ENCODE measurements around the gene RBM24.

RBM24 gene

GRCh38 chr6:17281100-17281496 lies at the start of gene RBM24:
TSS of gene RBM24 (plus strand) at chr6:17281361. CDS start at chr6:17281582, 221 bp downstream.
- DNase-seq, result no peak

GRCh38 chr6:17233531-17233930 lies 47.6 kb upstream of the RBM24 start:
- no peak for DNase-seq

DNA sequence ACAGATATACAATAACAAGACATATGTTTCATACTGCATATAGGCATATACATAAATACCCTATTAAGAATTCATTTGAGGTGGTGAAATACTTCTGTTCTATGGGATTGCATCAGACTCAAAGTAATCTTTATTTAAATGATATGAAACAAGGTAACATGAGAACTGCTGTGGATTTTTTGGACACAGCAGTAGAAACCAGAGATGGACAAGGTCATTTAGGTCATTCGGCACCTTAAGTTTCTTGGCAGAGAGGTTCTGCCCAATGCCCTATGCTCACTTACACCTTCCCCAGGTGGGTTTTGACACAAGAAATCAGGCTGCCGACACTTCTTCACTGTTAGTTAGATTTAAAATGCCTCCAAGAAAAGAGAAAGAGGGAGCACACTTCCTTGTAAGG lies 43.9 kb upstream of the RBM24 start:
- DNase-seq, result no peak

DNA sequence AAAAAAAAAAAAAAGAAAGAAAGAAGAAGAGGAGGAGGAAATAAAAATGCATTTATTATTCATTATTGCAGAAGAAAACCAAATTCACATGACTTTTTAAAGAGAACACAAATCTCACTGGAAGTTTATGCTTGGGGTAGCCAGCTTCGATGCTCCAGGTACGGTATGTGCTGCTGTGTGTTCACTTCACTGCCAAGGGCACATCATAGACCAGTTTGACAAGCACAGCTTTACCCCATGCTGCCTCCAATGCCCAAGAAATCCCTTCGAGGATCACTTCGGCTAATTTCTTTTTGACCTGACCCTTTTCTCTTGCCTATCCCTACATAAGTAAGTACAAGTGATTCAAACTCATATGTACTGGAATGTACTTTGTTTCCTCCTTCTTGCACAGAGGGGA lies 41.9 kb upstream of the RBM24 start:
- DNase-seq, result no peak

DNA sequence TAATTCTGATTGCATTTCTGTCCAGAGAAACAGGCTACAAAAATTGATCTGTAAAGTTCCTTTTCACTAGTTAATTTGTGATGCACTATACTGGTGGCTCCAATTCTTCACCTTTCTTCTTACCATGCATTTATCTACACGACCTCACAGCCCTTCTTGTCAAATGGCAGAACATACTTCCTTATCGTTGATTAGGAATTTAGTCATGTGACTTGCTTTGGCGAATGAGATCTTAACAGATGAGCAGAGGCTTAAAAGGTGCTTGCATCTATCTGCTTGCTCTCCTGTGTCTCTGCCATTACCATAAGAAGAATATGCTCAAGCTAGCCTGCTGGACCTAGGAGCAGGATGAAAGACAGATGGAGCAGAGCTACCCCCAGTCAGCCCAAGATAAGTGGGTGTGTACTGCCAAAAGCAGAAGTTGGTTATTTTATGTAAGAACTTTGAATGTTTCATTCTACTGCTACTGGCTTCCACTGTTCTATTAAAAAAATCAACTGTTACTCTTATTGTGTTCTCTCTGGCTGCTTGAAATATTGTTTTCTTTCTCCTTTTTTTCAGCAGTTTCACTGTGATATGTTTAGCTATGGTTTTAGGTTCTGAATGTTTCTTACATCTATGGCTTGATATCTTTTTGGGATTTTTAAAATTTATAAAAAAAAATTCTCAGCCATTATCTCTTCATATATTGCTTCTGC lies 40.2 kb upstream of the RBM24 start:
- no peak for DNase-seq

- no peak for DNase-seq
Measured at GRCh38 chr6:17242087-17242486, 39.1 kb upstream of the RBM24 start.

DNA sequence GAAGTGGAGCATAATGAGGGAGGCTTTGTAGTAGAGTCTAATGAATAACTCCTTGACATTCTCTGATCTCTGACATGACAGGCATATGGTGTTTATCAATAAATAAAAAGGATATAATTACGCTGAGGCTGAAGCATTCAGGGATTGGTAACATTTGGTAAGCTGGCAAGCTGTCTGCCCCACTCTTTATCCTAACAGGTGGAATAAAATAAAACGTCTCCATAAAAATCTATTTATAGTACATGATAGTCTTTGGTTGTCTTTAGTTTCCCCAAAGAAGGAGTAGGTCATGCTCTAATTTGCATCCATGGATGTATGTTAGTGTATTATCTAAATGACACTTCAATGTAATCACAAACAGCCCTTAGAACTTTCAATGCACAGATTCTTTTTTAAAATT lies 30.9 kb upstream of the RBM24 start:
- no peak for DNase-seq

DNA sequence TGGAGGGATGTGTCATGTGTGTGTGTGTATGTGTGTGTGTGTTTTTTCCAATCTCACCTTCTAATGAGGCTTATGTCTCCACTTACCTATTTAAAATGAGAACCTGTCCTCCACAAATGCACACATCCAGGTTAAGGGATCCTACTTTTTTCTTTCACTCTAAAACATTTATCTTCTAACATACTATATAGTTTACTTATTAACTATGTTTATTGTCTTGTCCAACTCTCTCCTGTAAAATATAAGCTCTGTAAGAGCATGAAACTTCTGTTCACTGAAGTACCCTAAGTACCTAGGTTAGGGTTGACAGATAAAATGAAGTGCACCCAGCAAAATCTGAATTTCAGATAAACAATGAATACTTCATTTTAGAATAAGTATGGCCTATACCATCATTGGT lies 29.2 kb upstream of the RBM24 start:
- no peak for DNase-seq

GRCh38 chr6:17258749-17259148 lies 22.4 kb upstream of the RBM24 start:
- DNase-seq, result peak; percentile 97

- no peak for DNase-seq
Measured at GRCh38 chr6:17265570-17265969, 15.6 kb upstream of the RBM24 start.

GRCh38 chr6:17267566-17267965 lies 13.6 kb upstream of the RBM24 start:
- DNase-seq, result no peak

- no peak for DNase-seq
Measured at GRCh38 chr6:17268114-17268513, 13.0 kb upstream of the RBM24 start.

GRCh38 chr6:17269840-17270239 lies 11.3 kb upstream of the RBM24 start:
- no peak for DNase-seq

GRCh38 chr6:17271628-17272027 lies 9.5 kb upstream of the RBM24 start:
- no peak for DNase-seq

DNA sequence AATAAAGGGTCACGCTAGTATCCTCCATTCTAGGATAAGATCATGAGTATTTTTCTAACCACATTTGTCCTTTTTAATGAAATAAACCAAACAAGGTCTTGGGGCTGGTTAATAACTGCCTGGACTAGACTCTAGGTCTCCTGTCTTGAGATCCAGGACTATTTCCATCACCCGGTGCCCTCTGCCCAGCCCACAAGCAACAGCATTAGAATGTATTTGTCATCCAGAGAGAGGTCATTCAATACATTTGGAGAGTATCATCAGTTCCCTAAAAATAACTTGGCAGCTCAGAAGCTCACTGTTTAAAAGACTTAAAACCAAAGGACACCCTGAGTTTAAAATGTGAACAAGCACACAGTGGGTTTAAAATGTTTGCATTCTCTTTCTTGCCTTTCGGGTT lies 4.4 kb upstream of the RBM24 start:
- DNase-seq, result no peak

- no peak for DNase-seq
Measured at GRCh38 chr6:17277256-17277655, 3.9 kb upstream of the RBM24 start.

DNA sequence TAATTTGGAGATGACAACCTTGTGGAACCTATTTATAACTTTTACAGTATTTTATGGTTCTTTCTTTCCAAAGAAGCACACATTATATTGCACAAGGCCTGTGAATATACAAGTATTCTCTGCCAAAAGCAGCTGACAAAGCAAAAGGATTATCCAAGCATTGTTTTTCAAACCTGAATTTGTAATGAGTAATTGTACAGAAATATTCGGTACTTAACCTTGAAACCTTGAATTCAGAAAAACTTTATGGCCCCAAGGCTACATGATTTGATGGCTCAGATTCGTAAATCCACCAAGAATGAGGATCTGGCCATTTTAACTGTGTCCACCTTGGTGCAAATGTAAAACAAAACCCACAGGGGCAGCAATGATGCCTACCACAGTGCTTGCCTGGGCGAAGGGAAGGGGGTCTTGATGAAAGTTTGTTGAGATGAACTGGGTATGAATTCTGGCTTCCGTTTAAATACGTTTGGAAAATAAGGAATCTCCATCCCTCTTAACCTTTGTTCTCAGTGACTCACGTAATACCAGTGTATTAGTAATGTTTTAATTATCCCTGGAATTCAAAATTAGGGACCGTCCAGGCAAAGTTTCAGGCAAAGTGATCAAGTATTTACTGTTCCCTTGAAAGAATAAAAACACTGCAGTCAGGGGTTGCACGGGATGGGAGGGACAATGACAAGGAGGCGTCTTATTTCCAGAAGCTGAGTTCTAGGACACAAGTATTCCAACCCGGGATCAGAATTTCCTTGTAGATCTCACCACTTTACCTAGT lies 2.7 kb upstream of the RBM24 start:
- DNase-seq, result no peak

GRCh38 chr6:17280138-17280537 lies 1.0 kb upstream of the RBM24 start:
- DNase-seq, result no peak

GRCh38 chr6:17280552-17281090 lies 540 bp upstream of the RBM24 start:
- DNase-seq, result no peak

- DNase-seq, result no peak
Measured at GRCh38 chr6:17281497-17282481, 628 bp downstream of the RBM24 start.

GRCh38 chr6:17283074-17283473 lies 1.9 kb downstream of the RBM24 start:
- DNase-seq, result no peak

DNA sequence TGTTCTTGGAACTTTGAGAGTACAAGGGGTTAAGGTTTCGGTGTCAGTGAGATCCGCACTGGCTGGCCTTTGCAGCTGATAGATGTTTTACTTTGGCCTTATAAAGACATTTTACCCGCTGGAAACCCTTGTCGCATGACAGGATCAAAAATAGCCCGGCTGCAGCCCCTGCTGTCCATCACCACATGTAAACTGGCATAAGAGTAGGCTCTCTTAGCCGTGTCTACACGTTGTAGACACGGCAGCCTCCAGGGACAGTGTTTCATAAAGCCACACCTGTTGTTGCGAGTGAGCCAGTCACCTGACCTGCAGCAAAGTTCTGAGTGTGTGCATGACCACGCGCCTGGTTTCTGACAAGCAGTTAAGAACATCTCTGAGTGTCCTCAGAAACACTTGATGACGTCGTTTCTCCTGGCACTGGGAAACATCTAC lies 8.5 kb downstream of the RBM24 start:
- DNase-seq, result peak; percentile 79

DNA sequence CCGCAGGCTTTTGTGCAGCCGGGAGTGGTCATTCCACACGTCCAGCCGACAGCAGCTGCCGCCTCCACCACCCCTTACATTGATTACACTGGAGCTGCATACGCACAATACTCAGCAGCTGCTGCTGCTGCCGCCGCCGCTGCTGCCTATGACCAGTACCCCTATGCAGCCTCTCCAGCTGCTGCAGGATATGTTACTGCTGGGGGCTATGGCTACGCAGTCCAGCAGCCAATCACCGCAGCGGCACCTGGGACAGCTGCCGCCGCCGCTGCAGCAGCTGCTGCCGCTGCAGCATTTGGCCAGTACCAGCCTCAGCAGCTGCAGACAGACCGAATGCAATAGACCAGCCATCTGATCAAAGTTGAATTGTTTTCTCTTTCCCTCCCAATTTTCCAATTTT lies 10.6 kb downstream of the RBM24 start:
- DNase-seq, result no peak

Data from NCI-H187 treated with DMSO at 0.1 percent for 48 hours (cell line).